ENCODE measurements around the gene RPS6KB2. TPM values are rescaled to one million over a fixed set of nuclear protein-coding genes. Genes with fewer than 3 reads are reported as not detected.
"Not testable (repeated sequence)": the region's sequence is repeated elsewhere in the genome, so short reads cannot be mapped to it uniquely, and the experiment has no call there.

RPS6KB2 gene
- total RNA-seq, 1 donor from 2014 or later, result 23.0 TPM

DNA sequence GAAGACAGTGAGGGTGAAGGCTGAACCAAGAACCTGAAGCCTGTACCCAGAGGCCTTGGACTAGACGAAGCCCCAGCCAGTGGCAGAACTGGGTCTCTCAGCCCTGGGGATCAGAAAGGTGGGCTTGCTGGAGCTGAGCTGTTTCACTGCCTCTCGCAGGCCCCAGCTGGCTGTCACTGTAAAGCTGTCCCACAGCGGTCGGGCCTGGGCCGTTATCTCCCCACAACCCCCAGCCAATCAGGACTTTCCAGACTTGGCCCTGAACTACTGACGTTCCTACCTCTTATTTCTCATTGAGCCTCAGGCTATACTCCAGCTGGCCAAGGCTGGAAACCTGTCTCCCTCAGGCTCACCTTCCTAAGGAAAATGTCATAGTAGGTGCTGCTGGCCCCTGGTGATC is 30.8 kb upstream of the RPS6KB2 start:
- DNase-seq (ENCODE audit: low read depth in 2 of 2), result no peak

DNA sequence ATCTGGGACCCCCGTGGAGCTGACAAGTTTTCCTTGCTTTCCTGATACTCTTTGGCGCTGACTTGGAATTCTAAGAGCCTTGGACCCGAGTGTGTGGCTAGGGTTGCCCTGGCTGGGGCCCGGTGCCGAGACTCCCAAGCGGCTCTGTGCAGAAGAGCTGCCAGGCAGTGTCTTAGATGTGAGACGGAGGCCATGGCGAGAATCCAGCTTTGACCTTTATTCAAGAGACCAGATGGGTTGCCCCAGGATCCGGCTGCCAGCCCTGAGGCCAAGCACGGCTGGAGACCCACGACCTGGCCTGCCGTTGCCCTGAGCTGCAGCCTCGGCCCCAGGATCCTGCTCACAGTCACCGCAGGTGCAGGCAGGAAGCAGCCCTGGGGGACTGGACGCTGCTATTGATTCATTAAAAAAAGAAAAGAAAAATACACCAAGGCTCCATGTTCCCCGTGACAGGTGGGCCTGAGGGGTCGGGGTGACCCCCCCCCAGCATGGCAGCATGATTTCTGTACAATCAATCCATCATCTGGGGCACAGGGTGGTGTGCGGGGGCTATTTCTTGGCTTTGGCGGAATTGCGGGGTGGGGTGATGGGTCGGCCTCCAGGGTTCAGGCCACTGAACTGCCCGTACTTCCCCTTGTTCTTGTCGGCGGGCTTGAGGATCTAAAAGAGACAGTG is 30.2 kb upstream of the RPS6KB2 start:
- DNase-seq (ENCODE audit: low read depth in 2 of 2), result no peak

DNA sequence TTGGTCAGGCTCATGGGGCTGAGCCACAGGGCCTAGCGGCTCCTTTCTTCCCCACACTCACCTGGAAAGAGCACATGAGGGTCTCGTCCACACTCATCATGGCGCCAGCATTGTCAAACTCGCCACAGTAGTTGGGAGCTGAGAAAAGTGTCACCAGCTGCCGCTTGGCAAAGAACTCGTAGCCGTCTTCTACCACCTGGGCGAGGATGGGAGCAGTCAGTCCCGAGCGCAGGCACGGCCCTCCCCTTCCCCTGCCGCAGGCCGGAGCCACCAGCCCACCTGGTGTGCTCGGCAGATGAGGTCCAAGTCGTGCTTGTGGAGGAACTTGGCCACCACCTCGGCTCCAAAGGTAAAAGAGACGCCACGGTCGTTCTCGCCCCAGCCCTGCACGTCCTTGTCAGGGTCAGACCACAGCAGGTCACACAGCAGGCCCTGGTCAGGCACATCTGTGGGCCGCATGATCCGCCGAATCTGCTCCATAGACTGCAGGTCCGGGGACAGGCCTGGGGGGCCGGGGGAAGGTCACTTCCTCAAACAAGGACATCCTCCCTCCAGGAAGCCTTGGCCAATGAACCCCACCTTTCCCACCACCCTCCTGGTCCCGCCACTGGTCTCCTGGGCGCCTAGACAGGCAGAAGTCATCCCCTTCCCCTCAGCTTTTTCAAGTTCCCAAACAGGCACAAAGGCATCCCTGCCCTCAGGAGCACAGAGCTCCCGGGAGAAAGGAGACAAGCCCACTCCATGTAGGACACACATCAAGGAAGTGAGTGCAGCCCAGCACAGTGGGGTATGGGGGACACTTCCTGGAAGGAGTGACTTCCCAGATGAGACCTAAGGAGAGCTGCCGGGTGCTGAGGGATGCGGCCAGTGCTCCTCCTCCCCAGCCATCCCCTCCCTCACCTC is 29.4 kb upstream of the RPS6KB2 start:
- DNase-seq (ENCODE audit: low read depth in 2 of 2), result no peak

DNA sequence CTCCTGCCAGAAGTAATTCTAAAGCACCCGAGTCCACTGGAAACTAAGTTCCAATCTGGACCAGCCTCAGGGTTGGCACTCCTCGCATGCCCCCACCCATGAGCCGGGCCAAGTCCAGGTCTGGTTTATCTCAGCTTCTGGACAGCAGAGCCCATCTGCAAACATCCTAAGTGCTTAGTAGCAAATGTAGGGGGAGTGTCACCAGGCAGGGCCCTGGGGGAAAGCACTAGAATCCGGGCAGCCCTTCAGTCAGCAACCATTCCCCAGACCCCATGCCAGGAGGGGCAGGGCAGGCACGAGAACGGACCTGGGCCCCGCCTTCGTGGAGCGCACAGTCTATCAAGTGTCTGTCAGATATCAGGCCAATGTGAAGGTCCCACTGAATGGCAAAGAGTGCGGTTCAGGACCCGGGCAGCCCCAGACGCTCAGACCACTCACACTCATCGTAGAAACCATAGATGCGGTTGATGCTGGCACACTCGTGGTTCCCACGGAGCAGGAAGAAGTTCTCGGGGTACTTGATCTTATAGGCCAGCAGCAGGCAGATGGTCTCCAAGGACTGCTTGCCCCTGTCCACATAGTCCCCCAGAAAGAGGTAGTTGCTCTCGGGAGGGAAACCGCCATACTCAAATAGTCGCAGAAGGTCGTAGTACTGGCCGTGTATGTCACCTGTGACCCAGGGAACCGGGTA is 27.9 kb upstream of the RPS6KB2 start:
- no peak for DNase-seq (ENCODE audit: low read depth in 2 of 2)

DNA sequence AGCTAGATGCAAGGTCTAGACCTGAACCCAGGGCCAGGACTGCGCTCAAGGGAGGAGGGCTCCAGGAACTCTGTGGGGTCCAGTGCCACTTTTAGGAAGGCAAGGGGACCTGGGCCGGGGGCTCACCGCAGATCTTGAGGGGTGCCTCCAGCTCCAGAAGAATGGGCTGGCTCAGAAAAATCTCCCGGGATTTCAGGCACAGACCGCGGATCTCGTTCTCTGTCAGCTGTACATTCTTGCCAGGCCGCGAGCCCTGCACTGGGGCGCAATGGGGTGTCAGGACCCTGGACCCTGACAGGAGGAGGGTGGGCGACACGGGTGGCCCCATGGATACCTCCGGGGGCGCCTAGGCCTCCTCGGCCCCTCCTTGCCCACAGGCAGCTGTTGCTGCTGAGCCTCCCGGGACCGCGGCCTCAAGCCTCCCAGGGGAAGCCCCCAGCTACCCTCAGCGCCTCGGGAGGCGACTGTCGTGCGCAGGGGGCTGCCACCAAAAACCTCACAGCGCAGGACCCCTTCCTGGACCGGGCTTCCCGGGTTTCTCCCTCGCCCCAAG is 27.3 kb upstream of the RPS6KB2 start:
- no peak for DNase-seq (ENCODE audit: low read depth in 2 of 2)

DNA sequence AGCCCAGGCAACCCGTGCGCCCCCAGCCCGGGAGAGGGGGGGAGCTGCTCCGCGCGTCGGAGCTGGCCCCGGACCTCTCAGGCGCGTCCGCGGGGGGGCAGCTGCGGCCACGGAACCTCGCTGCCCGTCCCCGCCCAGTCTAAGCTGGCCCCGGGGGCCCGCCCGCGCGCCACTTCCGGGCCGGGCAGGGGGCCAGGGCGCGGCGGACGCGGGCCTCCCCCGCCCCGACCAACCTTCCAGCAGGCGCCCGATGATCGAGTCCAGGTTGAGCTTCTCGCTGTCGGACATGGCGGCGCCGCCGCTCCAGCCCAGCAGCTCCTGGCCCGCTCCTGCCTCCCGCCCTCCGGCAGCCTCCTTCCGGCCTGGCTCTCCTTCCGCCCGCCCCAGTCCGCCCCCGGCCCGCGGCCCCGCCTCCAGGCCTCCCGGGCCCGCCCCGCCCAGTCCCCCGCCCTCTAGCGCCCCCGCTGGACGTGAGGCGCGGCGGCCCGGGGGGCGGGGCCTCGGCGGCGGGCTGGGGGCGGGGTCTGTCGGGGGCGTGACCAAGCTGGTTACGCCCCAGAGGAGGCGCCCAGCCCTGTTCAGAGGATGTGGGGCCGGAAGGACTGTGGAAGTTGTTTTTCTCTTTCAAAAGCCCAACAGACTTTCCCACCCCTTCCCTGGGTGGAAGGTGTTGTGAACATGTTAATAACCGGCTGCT is 26.7 kb upstream of the RPS6KB2 start, which contains the start of gene PPP1CA:
PPP1CA (minus strand) TSS at position 364 of the 697 bp plus-strand sequence; CDS start at position 288, 76 bp downstream.
- DNase-seq (ENCODE audit: low read depth in 2 of 2), result peak; percentile 89 to 94

DNA sequence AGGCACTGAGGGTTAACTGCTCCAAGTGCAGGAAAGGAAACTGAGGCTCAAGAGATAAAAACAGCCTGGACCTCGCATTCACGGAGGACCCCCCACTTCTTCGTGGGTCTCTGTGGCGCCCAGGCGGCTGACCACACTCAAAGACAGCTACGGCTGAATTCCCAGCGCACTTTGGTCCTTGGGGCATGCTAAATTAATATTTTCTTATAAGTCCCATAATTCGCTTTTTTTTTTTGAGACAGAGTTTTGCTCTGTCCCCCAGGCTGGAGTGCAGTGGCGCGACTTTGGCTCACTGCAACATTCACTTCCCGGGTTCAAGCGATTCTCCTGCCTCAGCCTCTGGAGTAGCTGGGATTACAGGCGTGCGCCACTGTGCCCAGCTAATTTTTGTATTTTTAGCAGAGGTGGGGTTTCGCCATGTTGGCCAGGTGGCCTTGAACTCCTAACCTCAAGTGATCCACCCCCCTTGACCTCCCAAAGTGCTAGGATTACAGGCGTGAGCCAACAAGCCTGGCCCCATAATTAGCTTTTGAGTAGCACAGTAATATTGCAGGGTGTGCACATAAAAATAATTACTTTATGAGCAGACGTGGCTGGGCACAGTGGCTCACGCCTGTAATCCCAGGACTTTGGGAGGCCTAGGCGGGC is 26.0 kb upstream of the RPS6KB2 start:
- DNase-seq (ENCODE audit: low read depth in 2 of 2), result not testable (repeated sequence)

DNA sequence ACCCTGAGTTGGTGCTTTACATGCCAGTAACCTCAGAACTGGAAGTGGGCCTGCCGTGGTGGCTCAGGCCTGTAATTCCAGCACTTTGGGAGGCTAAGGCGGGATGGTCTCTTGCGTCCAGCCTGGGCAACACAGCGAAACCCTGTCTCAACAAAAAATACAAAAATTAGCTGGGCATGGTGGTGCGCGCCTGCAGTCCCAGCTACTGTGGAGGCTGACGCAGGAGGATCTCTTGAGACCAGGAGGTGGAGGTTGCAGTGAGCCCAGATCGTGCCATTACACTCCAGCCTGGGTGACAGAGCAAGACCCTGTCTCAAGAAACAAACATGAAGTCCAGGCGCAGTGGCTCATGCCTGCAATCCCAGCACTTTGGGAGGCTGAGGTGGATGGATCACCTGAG is 25.2 kb upstream of the RPS6KB2 start:
- not testable (repeated sequence) for DNase-seq (ENCODE audit: low read depth in 2 of 2)

DNA sequence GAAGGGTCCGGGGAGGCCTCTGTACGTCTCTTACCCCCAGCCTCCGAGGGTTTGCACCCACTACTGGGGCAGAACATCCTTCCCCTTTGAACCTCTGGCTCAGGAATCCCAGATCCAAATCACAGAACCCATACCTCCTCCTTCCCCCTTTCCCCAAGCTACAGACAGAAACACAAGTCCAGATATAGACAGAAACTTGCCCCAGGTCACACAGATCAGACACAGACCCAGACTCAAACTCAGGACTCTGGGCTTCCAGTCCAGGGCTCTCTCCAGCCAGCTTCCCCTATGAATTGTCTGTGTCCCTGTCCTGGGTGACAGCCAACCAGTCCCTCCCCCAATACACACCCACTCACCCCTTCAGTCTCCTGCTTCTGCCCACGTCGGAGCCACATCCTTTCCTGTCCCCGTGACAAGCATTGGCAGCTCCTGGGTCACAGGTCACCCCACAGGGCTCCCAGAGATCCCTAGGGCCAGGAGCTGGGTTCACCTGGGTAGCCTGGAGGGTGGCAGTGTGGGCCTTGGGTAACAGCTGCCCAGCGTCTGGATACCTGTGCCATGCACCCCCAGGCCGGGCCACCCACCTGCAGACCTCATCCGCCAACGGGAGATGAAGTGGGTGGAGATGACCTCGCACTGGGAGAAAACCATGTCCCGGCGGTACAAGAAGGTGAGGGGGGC is 23.6 kb upstream of the RPS6KB2 start:
- no peak for DNase-seq (ENCODE audit: low read depth in 2 of 2)

DNA sequence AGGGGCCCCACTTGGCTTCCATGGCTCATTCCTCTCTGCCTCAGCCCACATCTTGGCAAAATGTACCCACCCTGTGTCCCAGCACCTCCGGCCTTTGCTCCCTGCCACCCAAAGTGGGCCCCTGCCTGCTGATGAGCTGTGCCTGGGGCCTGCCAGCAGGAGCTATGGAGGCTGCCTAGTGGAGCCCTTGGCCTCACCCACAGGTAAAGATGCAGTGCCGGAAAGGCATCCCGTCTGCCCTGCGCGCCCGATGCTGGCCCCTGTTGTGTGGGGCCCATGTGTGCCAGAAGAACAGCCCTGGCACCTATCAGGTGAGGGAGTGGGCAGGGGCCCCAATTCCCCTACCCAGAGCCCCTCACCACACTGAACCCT is 23.1 kb upstream of the RPS6KB2 start:
- DNase-seq (ENCODE audit: low read depth in 2 of 2), result no peak

DNA sequence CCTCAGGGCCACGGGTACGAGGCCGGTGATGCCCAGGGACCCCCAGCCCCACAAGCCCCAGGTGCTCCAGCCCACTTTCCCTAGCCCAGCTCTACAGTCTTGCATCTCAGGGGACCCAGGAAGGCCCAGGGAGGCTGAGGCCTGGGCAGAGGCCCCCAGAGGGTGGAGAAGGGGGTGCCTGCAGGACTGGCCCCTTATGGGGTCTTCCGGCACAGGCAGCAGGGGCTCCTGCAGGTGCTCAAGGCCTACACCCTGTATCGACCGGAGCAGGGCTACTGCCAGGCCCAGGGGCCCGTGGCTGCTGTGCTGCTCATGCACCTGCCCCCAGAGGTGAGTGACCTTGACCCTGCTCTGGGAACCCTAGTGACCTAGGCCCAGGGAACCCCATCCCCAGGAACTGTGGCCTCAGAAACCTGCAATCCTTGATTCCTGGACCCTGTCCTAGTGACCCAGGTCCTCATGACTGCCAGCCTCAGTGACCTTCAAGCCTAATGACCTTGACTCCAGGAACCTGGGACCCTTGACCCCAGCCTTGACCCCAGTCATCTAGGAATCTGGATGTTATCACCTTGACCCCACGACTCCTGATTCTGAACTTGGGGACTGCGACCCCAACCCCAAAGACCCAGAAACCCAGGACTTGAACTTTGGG is 22.5 kb upstream of the RPS6KB2 start:
- DNase-seq (ENCODE audit: low read depth in 2 of 2), result no peak

DNA sequence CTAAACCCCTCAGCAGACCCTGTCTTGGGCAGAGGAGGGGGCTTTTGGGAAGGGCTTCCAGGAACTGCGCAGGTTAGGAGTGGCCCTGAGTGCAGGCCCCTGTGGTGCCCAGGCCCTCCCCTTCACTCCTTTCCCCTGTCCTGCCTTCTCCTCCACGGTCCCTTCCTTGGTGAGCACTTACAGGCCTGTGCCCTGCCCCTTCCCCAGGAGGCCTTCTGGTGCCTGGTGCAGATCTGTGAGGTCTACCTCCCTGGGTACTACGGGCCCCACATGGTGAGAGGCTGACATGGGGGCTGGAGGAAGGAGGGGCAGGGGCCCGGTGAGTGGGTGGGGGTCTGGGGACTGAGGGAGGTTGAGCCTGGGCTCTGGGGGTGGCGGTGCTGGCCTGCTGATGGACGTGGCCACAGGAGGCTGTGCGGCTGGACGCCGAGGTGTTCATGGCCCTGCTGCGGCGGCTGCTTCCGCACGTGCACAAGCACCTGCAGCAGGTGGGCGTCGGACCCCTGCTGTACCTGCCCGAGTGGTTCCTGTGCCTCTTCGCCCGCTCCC is 21.8 kb upstream of the RPS6KB2 start:
- no peak for DNase-seq (ENCODE audit: low read depth in 2 of 2)

DNA sequence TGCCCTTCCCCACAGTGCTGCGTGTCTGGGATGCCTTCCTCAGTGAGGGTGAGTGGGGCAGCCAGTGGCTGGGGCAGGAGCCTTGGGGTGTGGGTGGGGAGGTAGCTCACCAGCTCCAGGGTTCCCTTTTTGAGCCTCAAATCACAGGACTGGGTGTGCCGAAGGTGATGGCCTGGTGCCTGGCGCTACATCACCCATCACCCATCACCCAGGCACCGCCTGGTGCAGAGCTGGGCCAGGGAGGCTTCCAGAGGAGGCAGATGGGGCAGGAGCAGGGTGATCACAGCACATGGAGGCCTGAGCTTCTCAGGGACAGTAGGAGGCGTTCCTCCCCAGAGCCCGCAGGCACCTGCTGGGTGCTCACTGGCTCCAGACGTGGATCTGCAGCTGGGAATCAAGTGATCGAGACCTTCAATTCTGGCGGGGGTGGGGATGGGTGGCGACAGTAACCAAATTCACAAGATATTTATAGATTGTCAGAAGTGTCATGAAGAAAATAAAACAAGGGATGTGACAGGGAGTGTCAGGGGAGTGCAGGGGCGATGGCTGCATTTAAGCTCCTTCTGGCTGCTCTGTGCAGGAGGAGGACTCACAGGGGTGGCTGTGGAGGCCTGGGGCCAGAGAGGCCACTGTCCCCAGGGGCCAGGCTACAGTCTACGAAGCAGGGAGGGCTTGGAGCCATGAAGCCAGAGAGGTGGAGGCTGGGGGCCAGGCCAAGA is 21.2 kb upstream of the RPS6KB2 start:
- DNase-seq (ENCODE audit: low read depth in 2 of 2), result no peak

DNA sequence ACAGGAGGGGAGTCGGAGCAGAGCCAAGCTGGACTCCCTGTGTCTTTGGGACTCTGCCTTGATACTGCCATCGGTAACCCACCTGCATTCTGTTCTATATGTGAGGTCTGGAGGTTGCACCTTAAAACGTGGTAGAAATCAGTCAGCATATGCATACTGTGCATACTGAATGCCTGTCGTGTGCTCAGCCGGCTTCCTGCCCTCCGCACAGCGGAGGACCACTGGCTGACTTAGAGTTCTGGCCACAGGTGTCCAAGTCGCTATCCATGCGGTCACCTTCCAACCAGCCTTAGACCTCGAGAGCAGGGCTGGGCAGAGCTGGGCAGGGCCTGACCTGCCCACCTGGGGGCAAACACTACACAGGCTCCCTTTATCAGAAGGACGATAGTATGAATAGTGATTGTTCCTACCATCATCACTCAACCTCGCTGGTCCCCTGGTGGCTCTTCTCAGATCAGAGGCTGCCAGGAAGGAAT is 20.6 kb upstream of the RPS6KB2 start:
- DNase-seq (ENCODE audit: low read depth in 2 of 2), result no peak

DNA sequence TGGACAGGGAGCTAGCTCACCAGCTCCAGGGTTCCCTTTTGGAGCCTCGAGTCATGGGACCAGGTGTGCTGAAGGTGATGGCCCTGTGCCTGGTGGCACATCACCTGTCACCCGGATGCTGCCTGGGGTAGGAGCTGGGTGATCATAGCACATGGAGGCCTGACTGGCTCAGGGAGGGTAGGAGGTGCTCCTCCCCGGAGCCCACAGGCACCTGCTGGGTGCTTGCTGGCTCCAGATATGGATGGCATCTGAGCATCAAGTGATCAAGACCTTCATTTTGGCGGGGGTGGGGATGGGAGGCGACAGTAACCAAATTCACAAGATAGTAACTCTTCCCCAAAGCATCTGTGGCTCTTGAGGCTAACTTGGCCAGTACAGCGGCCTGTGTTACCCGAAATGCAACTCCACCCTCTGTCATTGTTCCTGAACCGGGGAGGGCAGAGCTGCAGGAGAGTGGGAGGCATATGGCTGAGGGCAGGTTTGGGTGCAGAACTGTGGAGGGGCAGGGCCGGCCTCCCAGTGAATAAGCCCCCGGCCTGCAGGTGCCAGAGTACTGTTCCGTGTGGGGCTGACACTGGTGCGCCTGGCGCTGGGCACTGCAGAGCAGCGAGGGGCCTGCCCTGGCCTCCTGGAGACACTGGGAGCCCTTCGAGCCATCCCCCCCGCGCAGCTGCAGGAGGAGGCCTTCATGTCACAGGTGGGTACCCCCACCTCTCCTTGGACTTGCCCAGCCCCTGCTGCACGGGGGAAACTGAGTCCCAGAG is 19.7 kb upstream of the RPS6KB2 start:
- no peak for DNase-seq (ENCODE audit: low read depth in 2 of 2)

DNA sequence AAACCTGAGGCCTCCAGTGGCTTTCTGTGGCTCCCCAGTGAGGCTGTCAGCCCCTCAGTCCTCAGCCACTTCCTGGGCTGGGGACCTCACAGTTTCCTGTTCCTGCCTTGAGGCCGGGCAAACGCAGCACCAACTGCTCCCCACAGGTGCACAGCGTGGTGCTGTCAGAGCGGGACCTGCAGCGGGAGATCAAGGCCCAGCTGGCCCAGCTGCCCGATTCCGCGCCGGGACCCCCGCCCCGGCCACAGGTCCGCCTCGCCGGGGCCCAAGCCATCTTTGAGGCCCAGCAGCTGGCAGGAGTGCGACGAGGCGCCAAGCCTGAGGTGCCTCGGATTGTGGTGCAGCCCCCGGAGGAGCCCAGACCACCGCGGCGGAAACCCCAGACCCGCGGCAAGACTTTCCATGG is 19.0 kb upstream of the RPS6KB2 start:
- no peak for DNase-seq (ENCODE audit: low read depth in 2 of 2)

DNA sequence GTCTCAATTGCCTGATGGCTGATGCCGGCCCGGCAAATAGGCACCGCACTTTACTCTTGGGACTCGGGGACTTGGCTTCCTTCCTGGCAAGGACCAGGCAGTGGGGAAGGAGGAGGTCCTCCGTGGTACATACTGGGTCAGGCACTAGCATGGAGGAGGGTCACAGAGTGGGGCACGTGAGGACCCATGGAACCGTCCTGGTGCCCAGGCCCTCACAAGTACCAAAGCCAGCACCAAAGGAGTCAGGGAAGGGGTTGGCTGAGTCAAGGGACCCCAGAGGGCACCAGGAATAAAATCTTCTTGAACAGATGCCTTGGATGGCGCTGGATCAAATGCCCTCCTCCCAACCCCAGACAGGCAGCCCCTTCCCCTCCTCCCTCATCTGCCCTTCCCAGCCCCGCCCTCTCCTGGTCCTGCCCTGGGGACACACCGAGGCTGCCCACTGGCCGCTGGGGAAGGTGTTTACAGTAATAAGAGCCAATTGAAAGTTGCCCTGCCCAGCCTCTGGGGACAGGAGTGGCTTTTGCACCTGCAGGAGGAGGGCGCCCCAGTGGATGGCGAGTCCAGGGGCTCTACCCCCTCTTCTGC is 18.4 kb upstream of the RPS6KB2 start:
- no peak for DNase-seq (ENCODE audit: low read depth in 2 of 2)

Measured in lung microvascular endothelial cell (primary cell).